CD4-positive, alpha-beta memory T cell (primary cell): Measurements from ENCODE around the gene DGKB. TPM values are rescaled to one million over a fixed set of nuclear protein-coding genes. Genes with fewer than 3 reads are reported as not detected.

Experiments used
- CTCF ChIA-PET: fragments of 350-600 bp; sonication (Branson Sonifier 250); formaldehyde crosslinking; loops from one replicate; lab custom pipeline; 2021; ENCODE audit warnings: inconsistent platforms; ENCODE audit not compliant: partially characterized antibody; lab: Charles Lee
- POLR2A ChIA-PET: fragments of 350-600 bp; sonication (Branson Sonifier 250); formaldehyde crosslinking; loops from one replicate; lab custom pipeline; 2021; ENCODE audit not compliant: partially characterized antibody; lab: Charles Lee
- DNase-seq, 5 donors: peaks; one replicate each; pipeline versions ENCODE4 v3.0.0 to v3.0.0-alpha.2; 2020 to 2022; ENCODE audit warnings: mixed read lengths in 1 of 5
- H3K27ac ChIP-seq: one replicate; pipeline ENCODE4 v1.7.0; 2013; ENCODE audit warnings: low read depth, low read length
- H3K27me3 ChIP-seq: 2 replicates; pipeline ENCODE4 v1.7.0; 2013; ENCODE audit warnings: mild to moderate bottlenecking, low read length, moderate library complexity; ENCODE audit not compliant: insufficient read depth
- H3K36me3 ChIP-seq: 2 replicates; pipeline ENCODE4 v1.7.0; 2013; ENCODE audit warnings: mild to moderate bottlenecking, low read length, moderate library complexity; ENCODE audit not compliant: insufficient read depth
- H3K4me1 ChIP-seq: 2 replicates; pipeline ENCODE4 v1.7.0; 2013; ENCODE audit warnings: mild to moderate bottlenecking, low read length, moderate library complexity; ENCODE audit not compliant: insufficient read depth
- H3K4me3 ChIP-seq, 2 donors: one replicate each; pipeline ENCODE4 v1.7.0; 2013; ENCODE audit warnings: low read length in 2 of 2, mild to moderate bottlenecking in 1 of 2
- H3K9me3 ChIP-seq, 2 donors: one replicate each; pipeline ENCODE4 v1.7.0; 2013; ENCODE audit warnings: low read length in 2 of 2, control low read depth in 1 of 2; ENCODE audit not compliant: control insufficient read depth in 1 of 2
- H3K27ac Mint-ChIP-seq, 7 donors: one replicate each; pipeline ENCODE4 v1.8.0; 2020 to 2021; ENCODE audit warnings: mixed read lengths in 7 of 7, mild to moderate bottlenecking in 6 of 7, inconsistent platforms in 3 of 7, moderate library complexity in 3 of 7
- H3K27me3 Mint-ChIP-seq, 2 donors: one replicate each; pipeline ENCODE4 v1.8.0; 2020 to 2021; ENCODE audit warnings: mixed read lengths in 2 of 2
- H3K36me3 Mint-ChIP-seq, 2 donors: one replicate each; pipeline ENCODE4 v1.8.0; 2020 to 2021; ENCODE audit warnings: mixed read lengths in 2 of 2, inconsistent platforms in 1 of 2, mild to moderate bottlenecking in 1 of 2
- H3K4me1 Mint-ChIP-seq, 4 donors: one replicate each; pipeline ENCODE4 v1.8.0; 2020 to 2021; ENCODE audit warnings: mixed read lengths in 4 of 4, mild to moderate bottlenecking in 1 of 4
- H3K4me3 Mint-ChIP-seq, 8 donors: one replicate each; pipeline ENCODE4 v1.8.0; 2020 to 2021; ENCODE audit warnings: mixed read lengths in 8 of 8, mild to moderate bottlenecking in 7 of 8, moderate library complexity in 6 of 8, inconsistent platforms in 3 of 8
- H3K9me3 Mint-ChIP-seq, 8 donors: one replicate each; pipeline ENCODE4 v1.8.0; 2020 to 2021; ENCODE audit warnings: mixed read lengths in 8 of 8, mild to moderate bottlenecking in 5 of 8, inconsistent platforms in 3 of 8, moderate library complexity in 1 of 8
- intact Hi-C: fragments of 100-400 bp; cut with micrococcal nuclease; formaldehyde crosslinking; loops from one replicate; pipeline ENCODE4 v1.15.1; 2023
- polyA plus RNA-seq, 2 donors: library from polyadenylated mRNA; unstranded; fragments of 300-500 nt; fragmentation: Illumina TruSeq; gene quantifications; one replicate each; pipeline ENCODE4 v1.2.3, GENCODE V29; 2021
- total RNA-seq, 2 experiments: library from RNA; stranded (reverse); gene quantifications; one replicate each; pipeline ENCODE4 v1.2.3, GENCODE V29; 2021

The DGKB gene
- total and polyA plus RNA-seq, 4 experiments from 2014 or later, result not detected

GRCh38 chr7:14582010-14582409 lies 320.5 kb downstream of the DGKB start:
- no peak for DNase-seq
- Histone ChIP-seq H3K4me1 (no peaks in the 10 kb centered on the region), H3K27me3 (no peaks in the 10 kb centered on the region), H3K9me3 (no peaks in the 10 kb centered on the region), H3K27ac (no peak overlapping the region), H3K4me3 (no peak overlapping the region), H3K36me3 (no peaks in the 10 kb centered on the region)
- intact Hi-C loops, result no loop called here
- Mint-ChIP-seq H3K27ac (no peak overlapping the region), H3K4me3 (no peak overlapping the region), H3K9me3 (peaks cover 0 to 9% (median 3%) of the 10 kb centered on the region in 8 donors), H3K27me3 (no peaks in the 10 kb centered on the region), H3K4me1 (no peaks in the 10 kb centered on the region), H3K36me3 (no peaks in the 10 kb centered on the region)
- ChIA-PET CTCF (no interaction called here), POLR2A (no interaction called here)

DNA sequence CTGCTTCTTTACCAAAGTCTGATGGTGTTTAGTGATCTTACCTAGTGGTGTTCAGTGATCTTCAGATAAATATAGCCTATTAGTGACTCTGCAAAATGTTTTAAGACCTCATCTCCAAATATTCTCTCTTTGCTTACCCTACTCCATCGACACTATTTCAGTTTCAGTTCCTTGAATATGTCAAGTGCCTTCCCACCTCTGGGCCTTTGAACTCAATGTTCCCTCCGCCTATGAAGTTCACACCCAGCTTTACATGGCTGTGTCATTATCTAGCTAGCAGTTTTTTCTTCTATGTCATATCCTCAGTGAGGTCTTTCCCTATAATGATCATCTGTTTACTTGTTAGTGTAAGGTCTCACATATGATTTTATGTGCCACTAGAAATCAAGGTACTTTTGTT lies 322.6 kb downstream of the DGKB start:
- intact Hi-C loops, result no loop called here

GRCh38 chr7:14576578-14576977 lies 326.0 kb downstream of the DGKB start:
- no peaks in the 10 kb centered on the region for H3K9me3 ChIP-seq
- Mint-ChIP-seq H3K27me3 (no peaks in the 10 kb centered on the region), H3K4me3 (no peak overlapping the region), H3K27ac (no peak overlapping the region), H3K9me3 (peaks cover 0 to 4% (median 0%) of the 10 kb centered on the region in 8 donors), H3K4me1 (no peaks in the 10 kb centered on the region), H3K36me3 (no peaks in the 10 kb centered on the region)
- intact Hi-C loops, result no loop called here
- DNase-seq, result no peak
- no peaks in the 10 kb centered on the region for H3K4me1 ChIP-seq
- H3K36me3 ChIP-seq, result no peaks in the 10 kb centered on the region
- H3K4me3 ChIP-seq, result no peak overlapping the region
- no peak overlapping the region for H3K27ac ChIP-seq
- POLR2A ChIA-PET, result no interaction called here
- no peaks in the 10 kb centered on the region for H3K27me3 ChIP-seq
- CTCF ChIA-PET, result no interaction called here

More for the DNA sequence above, 322.6 kb downstream of the DGKB start:
- Mint-ChIP-seq H3K4me1 (no peaks in the 10 kb centered on the region), H3K4me3 (no peak overlapping the region), H3K27ac (no peak overlapping the region), H3K27me3 (no peaks in the 10 kb centered on the region), H3K9me3 (peaks cover 0 to 2% (median 0%) of the 10 kb centered on the region in 8 donors), H3K36me3 (no peaks in the 10 kb centered on the region)
- H3K4me1 ChIP-seq, result no peaks in the 10 kb centered on the region
- CTCF ChIA-PET, result no interaction called here
- no peak overlapping the region for H3K4me3 ChIP-seq
- no peaks in the 10 kb centered on the region for H3K36me3 ChIP-seq
- H3K27ac ChIP-seq, result no peak overlapping the region
- no peaks in the 10 kb centered on the region for H3K9me3 ChIP-seq
- DNase-seq, result no peak
- no peaks in the 10 kb centered on the region for H3K27me3 ChIP-seq
- POLR2A ChIA-PET, result no interaction called here

GRCh38 chr7:14570750-14571607 lies 331.6 kb downstream of the DGKB start:
- Mint-ChIP-seq H3K27me3 (no peaks in the 10 kb centered on the region), H3K4me1 (no peaks in the 10 kb centered on the region), H3K27ac (no peak overlapping the region), H3K9me3 (peaks cover 0 to 7% (median 0%) of the 10 kb centered on the region in 8 donors), H3K36me3 (no peaks in the 10 kb centered on the region), H3K4me3 (no peak overlapping the region)
- no peak for DNase-seq
- H3K27me3 ChIP-seq, result no peaks in the 10 kb centered on the region
- H3K36me3 ChIP-seq, result no peaks in the 10 kb centered on the region
- ChIA-PET CTCF (interaction anchor here (0.6 kb wide), 1 partner anchor 402 kb away, joined by 3 read pairs; no protein-coding TSS in a partner anchor), POLR2A (no interaction called here)
- no peaks in the 10 kb centered on the region for H3K4me1 ChIP-seq
- no peak overlapping the region for H3K4me3 ChIP-seq
- no peaks in the 10 kb centered on the region for H3K9me3 ChIP-seq
- no peak overlapping the region for H3K27ac ChIP-seq
- intact Hi-C loops, result no loop called here

DNA sequence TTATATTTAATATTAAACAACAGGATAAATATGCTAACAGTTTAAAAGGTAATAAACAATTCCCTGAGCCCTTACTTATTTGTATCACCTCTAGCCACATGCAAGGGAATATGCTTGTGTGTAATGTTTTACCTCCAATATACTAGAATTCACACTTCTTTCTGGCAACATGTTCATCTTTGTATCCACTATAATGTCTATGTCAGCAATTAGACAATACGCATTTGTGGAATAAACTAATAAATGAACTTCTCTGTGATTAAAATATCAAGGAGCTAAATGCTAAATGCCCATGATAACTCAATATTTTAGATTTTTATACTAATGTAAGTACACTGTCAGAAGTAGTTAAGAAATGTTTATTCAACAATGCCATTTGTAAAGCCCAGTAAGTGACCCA lies 350.5 kb downstream of the DGKB start:
- H3K4me1 ChIP-seq, result no peaks in the 10 kb centered on the region
- no peaks in the 10 kb centered on the region for H3K9me3 ChIP-seq
- H3K4me1 Mint-ChIP-seq, result no peaks in the 10 kb centered on the region
- no peaks in the 10 kb centered on the region for H3K36me3 ChIP-seq
- no peaks in the 10 kb centered on the region for H3K27me3 ChIP-seq
- no peaks in the 10 kb centered on the region for H3K9me3 Mint-ChIP-seq
- no peaks in the 10 kb centered on the region for H3K36me3 Mint-ChIP-seq
- no peak overlapping the region for H3K27ac ChIP-seq
- ChIA-PET POLR2A (no interaction called here), CTCF (no interaction called here)
- H3K4me3 Mint-ChIP-seq, result no peak overlapping the region
- H3K4me3 ChIP-seq, result no peak overlapping the region
- intact Hi-C loops, result no loop called here
- no peak for DNase-seq
- H3K27ac Mint-ChIP-seq, result no peak overlapping the region
- H3K27me3 Mint-ChIP-seq, result no peaks in the 10 kb centered on the region

DNA sequence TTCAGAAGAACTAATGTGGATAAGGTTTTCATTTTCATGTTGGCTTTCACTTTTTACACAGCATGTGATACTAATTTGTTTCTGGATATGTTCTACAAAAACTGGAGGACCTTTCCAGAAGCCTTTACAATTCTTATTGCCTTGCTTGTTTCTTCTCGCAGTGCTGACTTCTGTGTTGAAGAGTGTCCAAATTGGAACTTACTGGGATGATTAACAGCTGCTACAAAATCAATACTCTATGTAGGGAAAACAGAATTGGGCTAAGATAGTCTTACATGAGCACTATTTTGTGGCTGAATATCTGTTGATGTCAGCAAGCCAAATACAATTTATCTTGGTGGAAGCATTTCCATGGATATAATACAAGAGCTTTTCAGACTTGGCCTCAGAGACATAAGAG lies 351.2 kb downstream of the DGKB start:
- Mint-ChIP-seq H3K36me3 (no peaks in the 10 kb centered on the region), H3K4me1 (no peaks in the 10 kb centered on the region), H3K4me3 (no peak overlapping the region), H3K9me3 (no peaks in the 10 kb centered on the region), H3K27me3 (no peaks in the 10 kb centered on the region), H3K27ac (no peak overlapping the region)
- ChIA-PET CTCF (no interaction called here), POLR2A (no interaction called here)
- no peak for DNase-seq
- no peaks in the 10 kb centered on the region for H3K9me3 ChIP-seq
- H3K4me3 ChIP-seq, result no peak overlapping the region
- H3K27me3 ChIP-seq, result no peaks in the 10 kb centered on the region
- no peaks in the 10 kb centered on the region for H3K36me3 ChIP-seq
- intact Hi-C loops, result no loop called here
- H3K4me1 ChIP-seq, result no peaks in the 10 kb centered on the region
- no peak overlapping the region for H3K27ac ChIP-seq

- intact Hi-C loops, result no loop called here
- Histone ChIP-seq H3K36me3 (no peaks in the 10 kb centered on the region), H3K27me3 (no peaks in the 10 kb centered on the region), H3K4me1 (no peaks in the 10 kb centered on the region), H3K4me3 (no peak overlapping the region), H3K27ac (no peak overlapping the region), H3K9me3 (no peaks in the 10 kb centered on the region)
- Mint-ChIP-seq H3K4me3 (no peak overlapping the region), H3K27ac (no peak overlapping the region), H3K36me3 (no peaks in the 10 kb centered on the region), H3K4me1 (no peaks in the 10 kb centered on the region), H3K27me3 (no peaks in the 10 kb centered on the region), H3K9me3 (peaks cover 0 to 3% (median 0%) of the 10 kb centered on the region in 8 donors)
- CTCF ChIA-PET, result no interaction called here
- no peak for DNase-seq
- POLR2A ChIA-PET, result no interaction called here
Observed at GRCh38 chr7:14542624-14543023, 359.9 kb downstream of the DGKB start.
